Measurements from ENCODE around the gene SHISAL2A.

SHISAL2A gene

GRCh38 chr1:52632732-52633290 is at the start of gene SHISAL2A:
Gene SHISAL2A (plus strand): TSS chr1:52633168. CDS start chr1:52633494, 326 bp downstream.
- Histone ChIP-seq H3K4me1 (ENCODE audit: control insufficient read depth, insufficient read depth, low read length) (peaks cover 37% of the 10 kb centered on the region), H3K36me3 (ENCODE audit: control insufficient read depth, insufficient read depth, low read length) (no peaks in the 10 kb centered on the region), H3K27me3 (ENCODE audit: control insufficient read depth, insufficient read depth, low read length) (peaks cover 51% of the 10 kb centered on the region), H3K27ac (ENCODE audit: low read depth, low read length) (no peak within 1 kb of the TSS), H3K9me3 (ENCODE audit: control insufficient read depth, insufficient read depth, low read depth, low read length) (no peaks in the 10 kb centered on the region), H3K4me3 (ENCODE audit: low read depth, low read length) (peak within 1 kb of the TSS; percentile 54), H3K9ac (ENCODE audit: low read length) (peak within 1 kb of the TSS; percentile 54)

GRCh38 chr1:52585474-52585873 is 47.5 kb upstream of the SHISAL2A start:
- H3K36me3 ChIP-seq (ENCODE audit: control insufficient read depth, insufficient read depth, low read length) = no peaks in the 10 kb centered on the region
- peaks cover 11% of the 10 kb centered on the region for H3K4me1 ChIP-seq (ENCODE audit: control insufficient read depth, insufficient read depth, low read length)
- no peak overlapping the region for H3K9ac ChIP-seq (ENCODE audit: low read length)
- no peaks in the 10 kb centered on the region for H3K9me3 ChIP-seq (ENCODE audit: control insufficient read depth, insufficient read depth, low read depth, low read length)
- no peak overlapping the region for H3K27ac ChIP-seq (ENCODE audit: low read depth, low read length)
- H3K27me3 ChIP-seq (ENCODE audit: control insufficient read depth, insufficient read depth, low read length) = no peaks in the 10 kb centered on the region
- H3K4me3 ChIP-seq (ENCODE audit: low read depth, low read length) = no peak overlapping the region

DNA sequence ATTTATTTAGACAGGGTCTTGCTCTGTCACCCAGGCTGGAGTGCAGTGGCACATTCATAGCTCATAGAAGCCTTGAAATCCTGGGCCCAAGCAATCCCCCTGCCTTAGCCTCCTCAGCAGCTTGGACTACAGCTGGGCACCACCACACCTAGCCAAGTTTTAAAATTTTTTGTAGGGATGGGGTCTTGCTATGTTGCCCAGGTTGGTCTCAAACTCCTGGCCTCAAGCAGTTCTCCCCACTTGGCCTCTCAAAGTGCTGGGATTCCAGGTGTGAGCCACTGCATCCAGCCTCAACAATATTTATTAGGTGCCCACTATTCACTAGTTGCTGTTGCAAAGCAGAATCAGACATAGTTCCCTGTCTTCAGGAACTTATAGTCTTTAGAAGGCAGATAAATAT is 44.9 kb upstream of the SHISAL2A start:
- Histone ChIP-seq H3K27me3 (ENCODE audit: control insufficient read depth, insufficient read depth, low read length) (no peaks in the 10 kb centered on the region), H3K4me1 (ENCODE audit: control insufficient read depth, insufficient read depth, low read length) (peaks cover 11% of the 10 kb centered on the region), H3K36me3 (ENCODE audit: control insufficient read depth, insufficient read depth, low read length) (no peaks in the 10 kb centered on the region), H3K27ac (ENCODE audit: low read depth, low read length) (no peak overlapping the region), H3K4me3 (ENCODE audit: low read depth, low read length) (no peak overlapping the region), H3K9ac (ENCODE audit: low read length) (no peak overlapping the region), H3K9me3 (ENCODE audit: control insufficient read depth, insufficient read depth, low read depth, low read length) (no peaks in the 10 kb centered on the region)

- Histone ChIP-seq H3K36me3 (ENCODE audit: control insufficient read depth, insufficient read depth, low read length) (no peaks in the 10 kb centered on the region), H3K27me3 (ENCODE audit: control insufficient read depth, insufficient read depth, low read length) (no peaks in the 10 kb centered on the region), H3K9ac (ENCODE audit: low read length) (no peak overlapping the region), H3K4me1 (ENCODE audit: control insufficient read depth, insufficient read depth, low read length) (peaks cover 11% of the 10 kb centered on the region), H3K4me3 (ENCODE audit: low read depth, low read length) (no peak overlapping the region), H3K9me3 (ENCODE audit: control insufficient read depth, insufficient read depth, low read depth, low read length) (no peaks in the 10 kb centered on the region), H3K27ac (ENCODE audit: low read depth, low read length) (no peak overlapping the region)
These were observed 44.4 kb upstream of the SHISAL2A start for GRCh38 chr1:52588535-52588934.

DNA sequence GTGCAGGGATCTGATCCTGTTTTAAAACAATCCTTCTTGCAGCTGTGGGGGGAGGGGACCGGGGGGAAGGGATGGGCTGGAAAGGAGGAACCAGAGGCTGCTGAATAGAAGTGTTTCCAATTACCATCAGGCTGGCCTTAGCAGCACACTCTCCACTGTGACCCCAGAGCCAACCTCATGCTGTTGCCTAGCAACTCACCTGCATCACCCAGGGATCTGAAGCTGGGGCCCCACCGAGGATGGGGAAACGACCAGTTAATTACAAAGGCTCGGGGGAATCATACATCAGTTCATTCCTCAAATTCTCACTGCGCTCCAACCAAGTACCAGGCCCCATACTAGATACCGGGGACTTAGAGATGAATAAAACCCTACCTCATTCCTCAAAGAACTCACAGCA is 42.7 kb upstream of the SHISAL2A start:
- no peak overlapping the region for H3K9ac ChIP-seq (ENCODE audit: low read length)

GRCh38 chr1:52592637-52593323 is 40.2 kb upstream of the SHISAL2A start:
- no peak overlapping the region for H3K9ac ChIP-seq (ENCODE audit: low read length)
- no peak overlapping the region for H3K27ac ChIP-seq (ENCODE audit: low read depth, low read length)
- H3K4me3 ChIP-seq (ENCODE audit: low read depth, low read length) = no peak overlapping the region
- H3K27me3 ChIP-seq (ENCODE audit: control insufficient read depth, insufficient read depth, low read length) = no peaks in the 10 kb centered on the region
- H3K36me3 ChIP-seq (ENCODE audit: control insufficient read depth, insufficient read depth, low read length) = no peaks in the 10 kb centered on the region
- H3K4me1 ChIP-seq (ENCODE audit: control insufficient read depth, insufficient read depth, low read length) = peaks cover 14% of the 10 kb centered on the region
- no peaks in the 10 kb centered on the region for H3K9me3 ChIP-seq (ENCODE audit: control insufficient read depth, insufficient read depth, low read depth, low read length)

More for the DNA sequence above, 42.7 kb upstream of the SHISAL2A start:
- no peaks in the 10 kb centered on the region for H3K9me3 ChIP-seq (ENCODE audit: control insufficient read depth, insufficient read depth, low read depth, low read length)
- H3K4me3 ChIP-seq (ENCODE audit: low read depth, low read length) = no peak overlapping the region
- peaks cover 17% of the 10 kb centered on the region for H3K4me1 ChIP-seq (ENCODE audit: control insufficient read depth, insufficient read depth, low read length)
- H3K27me3 ChIP-seq (ENCODE audit: control insufficient read depth, insufficient read depth, low read length) = no peaks in the 10 kb centered on the region
- no peak overlapping the region for H3K27ac ChIP-seq (ENCODE audit: low read depth, low read length)
- H3K36me3 ChIP-seq (ENCODE audit: control insufficient read depth, insufficient read depth, low read length) = no peaks in the 10 kb centered on the region

GRCh38 chr1:52593495-52593894 is 39.5 kb upstream of the SHISAL2A start:
- no peak overlapping the region for H3K9ac ChIP-seq (ENCODE audit: low read length)
- H3K36me3 ChIP-seq (ENCODE audit: control insufficient read depth, insufficient read depth, low read length) = no peaks in the 10 kb centered on the region
- H3K9me3 ChIP-seq (ENCODE audit: control insufficient read depth, insufficient read depth, low read depth, low read length) = no peaks in the 10 kb centered on the region
- no peak overlapping the region for H3K27ac ChIP-seq (ENCODE audit: low read depth, low read length)
- peaks cover 14% of the 10 kb centered on the region for H3K4me1 ChIP-seq (ENCODE audit: control insufficient read depth, insufficient read depth, low read length)
- H3K4me3 ChIP-seq (ENCODE audit: low read depth, low read length) = no peak overlapping the region
- H3K27me3 ChIP-seq (ENCODE audit: control insufficient read depth, insufficient read depth, low read length) = no peaks in the 10 kb centered on the region

DNA sequence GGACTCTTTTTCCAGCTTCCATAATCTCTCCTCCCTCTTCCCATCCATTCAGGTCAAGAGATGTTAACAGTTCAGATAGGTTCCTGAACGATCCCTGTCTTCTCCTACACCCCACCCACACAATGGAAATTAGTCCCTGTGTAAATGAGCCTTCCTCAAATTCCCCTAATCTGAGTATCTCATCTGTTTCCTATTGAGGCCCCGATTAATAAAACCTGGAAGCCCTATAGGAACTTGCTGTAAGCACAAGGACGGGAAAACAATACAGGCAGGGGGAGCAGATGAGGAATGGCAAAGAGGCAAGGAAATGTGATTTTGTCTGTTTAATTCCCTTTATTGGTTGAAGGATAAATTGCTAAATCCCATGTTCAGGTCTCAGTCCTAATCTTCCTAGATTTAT is 37.9 kb upstream of the SHISAL2A start:
- H3K27me3 ChIP-seq (ENCODE audit: control insufficient read depth, insufficient read depth, low read length) = no peaks in the 10 kb centered on the region
- H3K4me3 ChIP-seq (ENCODE audit: low read depth, low read length) = no peak overlapping the region
- H3K36me3 ChIP-seq (ENCODE audit: control insufficient read depth, insufficient read depth, low read length) = no peaks in the 10 kb centered on the region
- H3K4me1 ChIP-seq (ENCODE audit: control insufficient read depth, insufficient read depth, low read length) = peaks cover 8% of the 10 kb centered on the region
- no peaks in the 10 kb centered on the region for H3K9me3 ChIP-seq (ENCODE audit: control insufficient read depth, insufficient read depth, low read depth, low read length)
- H3K9ac ChIP-seq (ENCODE audit: low read length) = no peak overlapping the region
- no peak overlapping the region for H3K27ac ChIP-seq (ENCODE audit: low read depth, low read length)

DNA sequence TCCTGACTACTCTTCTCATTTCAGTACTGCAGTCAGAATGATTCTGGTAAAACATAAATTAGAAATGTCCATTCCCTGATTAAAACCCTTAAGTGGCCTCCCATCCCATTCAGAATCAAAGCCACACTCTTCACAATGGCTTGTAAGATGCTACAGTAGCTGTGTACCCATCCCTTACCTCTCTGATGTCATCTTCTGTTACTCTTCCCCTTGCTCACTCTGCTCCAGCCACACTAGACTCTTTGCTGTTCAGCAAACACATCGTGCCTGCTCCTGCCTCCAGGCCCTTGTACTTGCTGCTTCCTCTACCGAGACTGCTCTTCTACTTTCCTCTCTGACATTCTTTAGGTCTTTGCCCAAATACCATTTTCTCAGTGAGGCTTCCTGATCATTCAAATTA is 35.1 kb upstream of the SHISAL2A start:
- peaks cover 24% of the 10 kb centered on the region for H3K27me3 ChIP-seq (ENCODE audit: control insufficient read depth, insufficient read depth, low read length)
- no peaks in the 10 kb centered on the region for H3K36me3 ChIP-seq (ENCODE audit: control insufficient read depth, insufficient read depth, low read length)
- H3K4me1 ChIP-seq (ENCODE audit: control insufficient read depth, insufficient read depth, low read length) = peaks cover 18% of the 10 kb centered on the region
- H3K27ac ChIP-seq (ENCODE audit: low read depth, low read length) = no peak overlapping the region
- H3K4me3 ChIP-seq (ENCODE audit: low read depth, low read length) = no peak overlapping the region
- no peaks in the 10 kb centered on the region for H3K9me3 ChIP-seq (ENCODE audit: control insufficient read depth, insufficient read depth, low read depth, low read length)
- no peak overlapping the region for H3K9ac ChIP-seq (ENCODE audit: low read length)

- H3K9me3 ChIP-seq (ENCODE audit: control insufficient read depth, insufficient read depth, low read depth, low read length) = no peaks in the 10 kb centered on the region
These were observed 34.2 kb upstream of the SHISAL2A start for GRCh38 chr1:52598729-52599128.

GRCh38 chr1:52599236-52599635 is 33.7 kb upstream of the SHISAL2A start:
- Histone ChIP-seq H3K27me3 (ENCODE audit: control insufficient read depth, insufficient read depth, low read length) (peaks cover 31% of the 10 kb centered on the region), H3K4me1 (ENCODE audit: control insufficient read depth, insufficient read depth, low read length) (peaks cover 24% of the 10 kb centered on the region), H3K36me3 (ENCODE audit: control insufficient read depth, insufficient read depth, low read length) (no peaks in the 10 kb centered on the region), H3K4me3 (ENCODE audit: low read depth, low read length) (no peak overlapping the region), H3K27ac (ENCODE audit: low read depth, low read length) (no peak overlapping the region), H3K9ac (ENCODE audit: low read length) (no peak overlapping the region), H3K9me3 (ENCODE audit: control insufficient read depth, insufficient read depth, low read depth, low read length) (no peaks in the 10 kb centered on the region)

More at GRCh38 chr1:52598729-52599128, 34.2 kb upstream of the SHISAL2A start:
- H3K36me3 ChIP-seq (ENCODE audit: control insufficient read depth, insufficient read depth, low read length) = no peaks in the 10 kb centered on the region
- H3K4me3 ChIP-seq (ENCODE audit: low read depth, low read length) = no peak overlapping the region
- peaks cover 24% of the 10 kb centered on the region for H3K4me1 ChIP-seq (ENCODE audit: control insufficient read depth, insufficient read depth, low read length)
- no peak overlapping the region for H3K27ac ChIP-seq (ENCODE audit: low read depth, low read length)
- H3K9ac ChIP-seq (ENCODE audit: low read length) = no peak overlapping the region
- H3K27me3 ChIP-seq (ENCODE audit: control insufficient read depth, insufficient read depth, low read length) = peaks cover 31% of the 10 kb centered on the region
